Neural progenitor cell (in vitro differentiated cells): ENCODE results near the gene FIBCD1. TPM values are rescaled to one million over a fixed set of nuclear protein-coding genes. Genes with fewer than 3 reads are reported as not detected.

ENCODE experiments used
- DNase-seq: peaks from one replicate; pipeline ENCODE4 v3.0.0-alpha.2; 2016; ENCODE audit warnings: low spot score
- H2AFZ ChIP-seq: fragments of 200-600 bp; sonication (generic); replicated peaks from 2 replicates; pipeline ENCODE4 v1.6.1; 2016; ENCODE audit warnings: antibody characterized with exemption
- H3F3A ChIP-seq: fragments of 200-600 bp; sonication (generic); 2 replicates; pipeline ENCODE4 v1.6.1; 2016; ENCODE audit warnings: antibody characterized with exemption, low read depth
- H3K27ac ChIP-seq: fragments of 200-600 bp; sonication (generic); 2 replicates; pipeline ENCODE4 v1.5.1; 2016; ENCODE audit warnings: mild to moderate bottlenecking
- H3K27me3 ChIP-seq: fragments of 200-600 bp; sonication (generic); 2 replicates; pipeline ENCODE4 v1.6.1; 2016; ENCODE audit warnings: mild to moderate bottlenecking, moderate library complexity
- H3K36me3 ChIP-seq: fragments of 200-600 bp; sonication (generic); 2 replicates; pipeline ENCODE4 v1.5.1; 2016
- H3K4me1 ChIP-seq: fragments of 200-600 bp; sonication (generic); 2 replicates; pipeline ENCODE4 v1.6.1; 2016; ENCODE audit warnings: mixed run types
- H3K4me2 ChIP-seq: fragments of 200-600 bp; sonication (generic); 2 replicates; pipeline ENCODE4 v1.6.1; 2016
- H3K4me3 ChIP-seq: fragments of 200-600 bp; sonication (generic); 2 replicates; pipeline ENCODE4 v1.5.1; 2016
- H3K79me2 ChIP-seq: fragments of 200-600 bp; sonication (generic); 2 replicates; pipeline ENCODE4 v1.6.1; 2016; ENCODE audit warnings: low read depth
- H3K9ac ChIP-seq: fragments of 200-600 bp; sonication (generic); 2 replicates; pipeline ENCODE4 v1.6.1; 2016
- H3K9me3 ChIP-seq: fragments of 200-600 bp; sonication (generic); 2 replicates; pipeline ENCODE4 v1.5.1; 2016; ENCODE audit warnings: low read depth
- H4K20me1 ChIP-seq: fragments of 200-600 bp; sonication (generic); 2 replicates; pipeline ENCODE4 v1.6.1; 2016; ENCODE audit warnings: low read depth
- H3K27ac Mint-ChIP-seq: 3 replicates; pipeline ENCODE4 v1.8.0; 2021; ENCODE audit warnings: mixed read lengths
- H3K27me3 Mint-ChIP-seq: 2 replicates; pipeline ENCODE4 v1.8.0; 2022; ENCODE audit warnings: low read depth, mild to moderate bottlenecking, inconsistent platforms, moderate library complexity, mixed read lengths; ENCODE audit not compliant: insufficient read depth
- H3K36me3 Mint-ChIP-seq: 3 replicates; pipeline ENCODE4 v1.8.0; 2021; ENCODE audit warnings: mixed read lengths
- H3K4me1 Mint-ChIP-seq: 3 replicates; pipeline ENCODE4 v1.8.0; 2021; ENCODE audit warnings: mixed read lengths
- H3K4me3 Mint-ChIP-seq: 3 replicates; pipeline ENCODE4 v1.8.0; 2021; ENCODE audit warnings: mild to moderate bottlenecking, moderate library complexity, mixed read lengths
- H3K9me3 Mint-ChIP-seq: 3 replicates; pipeline ENCODE4 v1.8.0; 2020; ENCODE audit warnings: mixed read lengths
- CTCF ChIP-seq: fragments of 200-600 bp; sonication (generic); IDR thresholded peaks from 2 replicates; pipeline ENCODE4 v1.5.1; 2017; ENCODE audit warnings: antibody characterized with exemption, mild to moderate bottlenecking
- EZH2 ChIP-seq: fragments of 200-600 bp; sonication (generic); IDR thresholded peaks from 2 replicates; pipeline ENCODE4 v1.6.1; 2017; ENCODE audit warnings: antibody characterized with exemption, mild to moderate bottlenecking, moderate library complexity
- EZH2phosphoT487 ChIP-seq: fragments of 200-600 bp; sonication (generic); IDR thresholded peaks from 2 replicates; pipeline ENCODE4 v1.6.1; 2017; ENCODE audit warnings: antibody characterized with exemption
- total RNA-seq: library from RNA; depleted of rRNA; stranded (reverse); fragments of >200 nt; gene quantifications from 2 replicates; pipeline ENCODE4 v1.2.3, GENCODE V29; 2015; ENCODE audit warnings: low replicate concordance

FIBCD1 gene
- total RNA-seq, 1 donor from 2014 or later = 1.8 TPM

GRCh38 chr9:130897105-130897751 is 41.8 kb downstream of the FIBCD1 start:
- DNase-seq = no peak

GRCh38 chr9:130896233-130897014 is 42.6 kb downstream of the FIBCD1 start, which contains the start of gene QRFP:
Gene QRFP, minus strand, starts transcription at chr9:130896812. Its CDS starts 2,974 bp downstream, at chr9:130893838.
- Histone ChIP-seq H3K27me3 (no peaks in the 10 kb centered on the region), H3K36me3 (no peaks in the 10 kb centered on the region), H4K20me1 (peaks cover 47% of the 10 kb centered on the region), H3K9me3 (no peaks in the 10 kb centered on the region), H3K9ac (no peak within 1 kb of the TSS), H2AFZ (no peak within 1 kb of the TSS), H3K79me2 (no peaks in the 10 kb centered on the region), H3F3A (peaks cover 23% of the 10 kb centered on the region), H3K4me1 (no peaks in the 10 kb centered on the region), H3K4me3 (no peak within 1 kb of the TSS), H3K27ac (no peak within 1 kb of the TSS), H3K4me2 (no peak within 1 kb of the TSS)
- Mint-ChIP-seq H3K4me3 (no peak within 1 kb of the TSS), H3K27me3 (peaks cover 8% of the 10 kb centered on the region), H3K36me3 (no peaks in the 10 kb centered on the region), H3K4me1 (peaks cover 35% of the 10 kb centered on the region), H3K27ac (no peak within 1 kb of the TSS), H3K9me3 (no peaks in the 10 kb centered on the region)
- no peak for DNase-seq
- no peak for TF ChIP-seq EZH2phosphoT487
- TF ChIP-seq CTCF = no peak
- no peak for TF ChIP-seq EZH2

More at GRCh38 chr9:130897105-130897751, 41.8 kb downstream of the FIBCD1 start:
- peaks cover 18% of the 10 kb centered on the region for H3F3A ChIP-seq
- no peaks in the 10 kb centered on the region for H3K4me1 ChIP-seq
- Mint-ChIP-seq H3K36me3 (no peaks in the 10 kb centered on the region), H3K27ac (no peak overlapping the region), H3K4me1 (peaks cover 27% of the 10 kb centered on the region), H3K4me3 (no peak overlapping the region), H3K9me3 (no peaks in the 10 kb centered on the region), H3K27me3 (peaks cover 5% of the 10 kb centered on the region)
- no peak overlapping the region for H3K9ac ChIP-seq
- no peak overlapping the region for H3K4me2 ChIP-seq
- peaks cover 39% of the 10 kb centered on the region for H4K20me1 ChIP-seq
- no peaks in the 10 kb centered on the region for H3K36me3 ChIP-seq
- no peaks in the 10 kb centered on the region for H3K79me2 ChIP-seq
- no peak overlapping the region for H2AFZ ChIP-seq
- no peak overlapping the region for H3K4me3 ChIP-seq
- no peak overlapping the region for H3K27ac ChIP-seq
- H3K9me3 ChIP-seq = no peaks in the 10 kb centered on the region
- no peak for TF ChIP-seq CTCF
- TF ChIP-seq EZH2 = no peak
- TF ChIP-seq EZH2phosphoT487 = no peak
- H3K27me3 ChIP-seq = no peaks in the 10 kb centered on the region

- Histone ChIP-seq H3K9ac (no peak overlapping the region), H3K79me2 (no peaks in the 10 kb centered on the region), H3K36me3 (no peaks in the 10 kb centered on the region), H3K4me1 (no peaks in the 10 kb centered on the region), H3K9me3 (no peaks in the 10 kb centered on the region), H3K27me3 (no peaks in the 10 kb centered on the region), H2AFZ (no peak overlapping the region), H3K27ac (no peak overlapping the region), H4K20me1 (peaks cover 54% of the 10 kb centered on the region), H3K4me3 (no peak overlapping the region), H3F3A (peaks cover 23% of the 10 kb centered on the region), H3K4me2 (no peak overlapping the region)
- Mint-ChIP-seq H3K9me3 (no peaks in the 10 kb centered on the region), H3K4me1 (peaks cover 43% of the 10 kb centered on the region), H3K4me3 (no peak overlapping the region), H3K27ac (no peak overlapping the region), H3K36me3 (no peaks in the 10 kb centered on the region), H3K27me3 (peaks cover 10% of the 10 kb centered on the region)
- TF ChIP-seq EZH2phosphoT487 (no peak), EZH2 (no peak), CTCF (no peak)
- DNase-seq = peak; percentile 55
Measured at GRCh38 chr9:130895481-130896232, 43.4 kb downstream of the FIBCD1 start.
